Activated naive CD8-positive, alpha-beta T cell treated with anti-CD3 and anti-CD28 coated beads, Interleukin-2, amount 50 U/mL, for 16 hours (primary cell): ENCODE data around the gene DCDC2C.

Experiments
- DNase-seq: peaks from one replicate; pipeline ENCODE4 v3.0.0-alpha.2; 2020; ENCODE audit warnings: low read depth, low spot score

DCDC2C gene

DNA sequence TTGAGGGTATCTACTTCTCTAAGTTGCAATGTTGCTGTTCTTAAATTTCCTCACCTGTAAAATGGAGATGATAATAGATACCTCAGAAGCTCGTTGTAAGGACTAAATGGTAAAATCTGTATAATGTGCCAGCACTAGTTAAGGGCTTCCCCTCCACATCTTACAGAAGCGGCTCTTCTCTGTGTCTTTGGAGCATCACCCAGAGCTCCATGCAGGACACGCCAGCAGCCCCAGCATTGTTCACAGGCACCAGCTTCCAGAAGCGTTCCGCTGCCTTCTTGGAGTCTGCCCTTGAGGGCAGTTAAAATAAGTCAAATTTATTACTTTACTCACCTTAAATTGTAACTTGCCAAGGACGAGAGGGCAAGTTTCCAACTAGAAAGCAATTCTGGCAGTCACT lies 5.8 kb downstream of the DCDC2C start:
- DNase-seq, result no peak

DNA sequence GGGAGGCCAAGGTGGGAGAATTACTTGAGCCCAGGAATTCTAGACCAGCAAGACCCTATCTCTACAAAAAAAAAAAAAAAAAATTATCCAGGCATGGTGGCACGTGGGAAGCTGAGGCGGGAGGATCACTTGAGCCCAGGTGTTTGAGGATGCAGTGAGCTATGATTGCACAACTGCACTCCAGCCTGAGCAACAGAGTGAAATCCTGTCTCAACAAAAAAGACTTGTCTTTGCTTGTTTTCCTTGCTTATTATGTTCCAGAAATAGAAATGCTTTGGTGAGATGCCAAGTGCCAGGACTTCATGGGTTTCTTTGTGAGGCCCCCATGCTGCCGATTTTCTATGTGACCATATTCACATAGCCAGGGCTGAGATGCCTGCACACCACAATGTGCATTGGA lies 9.0 kb downstream of the DCDC2C start:
- DNase-seq, result no peak

DNA sequence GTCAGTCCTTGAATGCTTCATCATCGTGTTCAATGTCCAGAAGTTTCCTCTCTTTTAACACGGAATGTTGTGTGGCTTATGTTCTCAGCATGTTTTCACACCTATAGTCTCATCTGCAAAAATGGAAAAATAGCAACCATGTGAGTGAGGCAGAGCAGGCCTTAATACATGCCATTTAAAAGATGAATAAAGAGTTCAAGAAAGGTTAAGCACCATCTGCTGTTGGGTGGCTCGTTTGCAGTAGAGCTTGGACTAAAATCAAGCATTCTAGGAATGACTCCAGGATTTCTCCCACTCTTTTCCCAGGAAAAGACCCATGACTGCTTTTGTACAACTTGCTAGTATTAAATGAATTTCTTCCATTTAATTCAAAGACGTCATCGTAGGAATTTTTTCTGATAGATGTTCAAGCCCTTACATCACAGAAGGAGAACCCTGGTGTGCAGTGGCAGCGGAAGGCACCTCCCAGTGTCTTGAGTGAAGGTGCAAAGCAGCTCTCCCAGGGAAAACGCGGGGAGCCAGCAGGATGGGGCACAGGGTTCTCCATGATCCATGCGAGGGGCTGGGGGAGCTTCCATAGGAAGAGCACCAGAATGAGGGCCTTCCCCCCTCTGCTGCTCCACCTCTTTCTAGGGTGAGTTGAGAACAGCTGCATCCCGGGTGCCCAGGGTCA lies 9.6 kb downstream of the DCDC2C start:
- no peak for DNase-seq

DNA sequence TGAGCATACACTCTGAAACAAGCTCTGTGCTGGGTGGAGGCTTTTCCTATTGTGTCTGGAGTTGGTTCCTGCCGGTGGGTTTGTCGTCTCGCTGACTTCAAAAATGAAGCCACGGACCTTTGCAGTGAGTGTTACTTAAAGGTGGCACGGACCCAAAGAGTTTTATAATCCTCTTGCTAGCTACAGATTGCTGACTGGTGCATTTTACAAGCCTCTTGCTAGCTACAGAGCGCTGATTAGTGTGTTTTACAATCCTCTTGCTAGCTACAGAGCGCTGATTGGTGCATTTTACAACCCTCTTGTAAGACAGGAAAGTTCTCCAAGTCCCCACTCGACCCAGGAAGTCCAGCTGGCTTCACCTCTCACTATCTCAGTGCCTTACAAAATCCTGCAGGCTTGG lies 15.3 kb downstream of the DCDC2C start:
- DNase-seq, result no peak

DNA sequence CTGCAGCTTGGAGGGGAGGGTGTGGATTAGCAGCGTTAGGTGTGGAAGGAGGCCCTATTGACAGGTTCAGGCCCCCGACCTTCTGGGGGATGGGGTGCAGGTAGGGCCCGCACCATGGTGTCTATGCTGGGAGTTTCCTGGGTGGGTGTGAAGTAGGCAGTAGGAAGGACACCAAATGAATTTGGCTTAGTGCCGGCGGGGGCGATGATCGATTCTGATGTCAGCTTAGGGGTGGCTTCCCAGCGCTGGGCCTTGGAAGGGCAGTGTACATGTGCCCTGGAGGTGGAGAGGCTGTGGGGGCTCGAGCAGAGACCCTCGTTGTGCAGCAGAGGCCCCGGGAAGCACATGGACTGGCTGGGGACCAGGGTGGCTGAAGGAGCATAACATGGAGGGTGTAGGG lies 21.6 kb downstream of the DCDC2C start:
- DNase-seq, result no peak

DNA sequence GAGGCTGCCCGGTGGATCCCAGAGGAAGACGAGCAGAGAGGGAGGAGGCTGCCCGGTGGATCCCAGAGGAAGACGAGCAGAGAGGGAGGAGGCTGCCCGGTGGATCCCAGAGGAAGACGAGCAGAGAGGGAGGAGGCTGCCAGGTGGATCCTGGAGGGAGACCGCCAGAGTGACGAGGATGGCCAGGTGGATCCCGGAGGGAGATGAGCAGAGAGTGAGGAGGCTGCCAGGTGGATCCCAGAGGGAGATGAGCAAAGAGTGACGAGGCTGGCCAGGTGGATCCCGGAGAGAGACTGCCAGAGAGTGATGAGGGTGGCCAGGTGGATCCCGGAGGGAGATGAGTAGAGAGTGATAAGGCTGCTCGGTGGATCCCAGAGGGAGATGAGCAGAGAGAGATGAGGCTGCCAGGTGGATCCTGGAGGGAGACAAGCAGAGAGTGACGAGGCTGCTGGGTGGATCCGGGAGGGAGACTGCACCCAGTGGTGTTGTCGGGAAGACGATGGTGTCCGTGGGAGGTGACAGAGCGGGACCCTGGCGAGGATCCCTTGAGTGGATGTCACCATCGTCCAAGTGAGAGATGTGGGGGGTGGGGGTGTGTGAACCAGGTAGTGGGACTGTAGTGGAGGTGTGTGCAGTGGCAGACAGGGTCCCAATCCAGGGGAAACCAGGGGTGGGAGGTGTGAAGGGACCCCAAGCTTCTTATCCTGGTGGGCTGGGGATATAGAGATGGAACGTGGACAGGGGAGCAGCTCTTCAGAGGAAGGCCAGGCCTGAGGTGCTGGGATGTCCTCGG lies 22.3 kb downstream of the DCDC2C start:
- DNase-seq, result no peak

DNA sequence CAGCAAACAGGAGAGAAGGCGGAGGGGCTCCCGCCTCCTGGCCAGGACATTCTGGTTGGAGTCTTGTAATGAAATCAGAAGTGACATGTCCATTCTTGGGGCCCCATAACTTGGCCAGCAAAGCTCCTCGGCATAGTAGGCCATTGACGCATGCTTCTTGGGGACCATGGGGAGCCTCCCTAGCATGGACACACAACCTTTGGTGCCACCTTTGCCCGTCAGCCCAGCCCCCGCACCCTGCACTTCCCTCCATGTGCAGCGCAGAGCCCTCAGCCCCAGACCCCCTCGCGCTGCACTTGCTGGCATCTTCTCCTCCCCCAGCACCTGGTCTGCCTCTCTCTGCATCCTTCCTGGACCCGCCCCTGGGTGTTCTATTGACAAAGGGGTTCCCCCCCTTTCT lies 23.1 kb downstream of the DCDC2C start:
- DNase-seq, result no peak

DNA sequence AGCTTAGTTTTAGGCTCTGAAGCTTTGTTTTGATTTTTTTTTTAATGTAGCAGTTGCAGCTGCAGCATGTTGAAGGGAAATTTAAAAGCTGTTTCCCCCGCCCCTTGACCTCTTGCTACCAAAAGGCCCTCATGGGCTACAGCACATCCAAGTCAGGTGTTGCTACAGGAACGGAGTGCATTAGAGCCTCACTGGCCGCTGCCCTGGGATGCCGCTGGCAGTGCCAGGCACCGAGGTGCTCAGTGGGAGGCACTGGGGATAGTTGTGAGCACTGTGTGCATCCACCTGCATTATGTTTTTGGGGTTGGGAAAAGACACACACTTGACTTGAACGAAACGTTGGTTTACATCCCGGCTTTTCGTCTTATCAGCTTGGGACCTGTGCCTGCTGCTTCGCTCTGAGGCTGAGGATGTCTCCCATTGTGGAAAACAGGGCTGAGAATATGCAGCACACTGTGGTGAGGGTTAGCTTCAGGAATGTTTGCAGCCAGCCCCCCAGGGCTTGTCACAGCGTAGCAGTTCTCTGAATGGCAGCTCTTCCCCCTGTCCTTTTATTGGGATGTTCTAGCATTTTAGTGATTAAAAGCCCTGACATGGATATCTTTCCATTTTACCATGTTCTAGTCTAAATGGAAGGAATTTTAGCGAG lies 24.1 kb downstream of the DCDC2C start:
- DNase-seq, result no peak

DNA sequence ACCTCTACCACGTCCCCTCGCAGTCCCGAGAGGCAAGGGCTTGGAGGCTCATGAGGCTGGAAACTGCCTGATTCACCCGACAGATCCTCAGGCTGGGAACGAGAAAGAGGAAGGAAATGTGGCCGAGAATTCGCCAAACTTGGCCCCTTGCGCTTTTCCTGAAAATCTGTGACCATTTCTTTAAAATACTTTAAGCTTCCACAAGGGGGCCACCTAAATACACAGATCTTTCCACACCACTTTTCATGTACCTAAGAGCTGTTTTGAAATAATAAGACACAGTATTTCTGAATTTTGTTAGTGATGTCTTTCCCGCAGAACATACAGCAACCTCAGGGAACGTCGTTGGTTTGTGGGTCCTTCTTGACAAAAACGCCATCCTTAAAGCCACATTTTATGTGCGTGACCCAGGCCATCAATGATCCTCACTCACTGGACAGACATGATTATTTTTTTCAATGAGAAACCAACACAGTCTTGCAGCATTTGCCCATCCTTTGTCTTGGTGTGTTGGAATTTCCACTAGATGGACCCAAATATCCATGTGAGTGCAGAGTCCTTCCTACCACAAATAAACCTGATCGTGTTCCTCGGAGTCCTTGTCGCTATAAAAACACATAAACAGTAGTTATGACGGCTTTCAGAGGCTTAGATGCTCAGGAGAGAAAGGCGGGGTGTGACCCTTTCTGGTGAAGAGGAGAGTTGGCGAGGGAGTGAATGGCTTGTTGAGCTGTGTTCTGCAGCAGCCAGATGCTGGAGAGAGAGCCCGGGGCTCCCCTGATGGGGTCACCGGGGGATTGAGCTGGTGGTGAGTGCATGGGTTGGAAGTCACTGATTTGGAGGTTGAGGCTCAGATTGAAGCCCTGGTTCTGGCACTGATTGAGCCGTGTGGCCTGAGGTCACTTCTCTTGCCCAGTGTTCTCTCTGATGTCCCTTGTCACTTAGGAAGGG lies 25.0 kb downstream of the DCDC2C start:
- DNase-seq, result no peak

DNA sequence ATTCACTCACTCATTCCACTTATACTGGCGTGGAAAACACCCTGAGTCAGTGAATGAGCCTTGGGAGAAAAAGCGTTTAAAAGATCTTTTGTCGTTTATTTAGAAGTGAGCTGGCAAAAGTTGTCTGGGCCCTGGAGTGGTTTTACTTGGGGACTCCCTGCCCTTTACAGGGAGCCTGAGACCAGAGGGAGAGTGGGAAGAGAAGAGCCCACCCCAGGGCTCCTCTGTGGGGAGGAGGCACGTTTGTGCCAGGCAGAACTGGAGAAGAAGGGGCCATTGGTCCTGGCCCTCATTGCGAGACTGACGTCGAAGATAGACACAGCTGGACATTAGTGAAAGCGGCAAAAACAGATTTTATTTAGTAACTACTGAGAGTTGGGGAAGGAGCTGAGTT lies 25.7 kb downstream of the DCDC2C start:
- DNase-seq, result no peak

DNA sequence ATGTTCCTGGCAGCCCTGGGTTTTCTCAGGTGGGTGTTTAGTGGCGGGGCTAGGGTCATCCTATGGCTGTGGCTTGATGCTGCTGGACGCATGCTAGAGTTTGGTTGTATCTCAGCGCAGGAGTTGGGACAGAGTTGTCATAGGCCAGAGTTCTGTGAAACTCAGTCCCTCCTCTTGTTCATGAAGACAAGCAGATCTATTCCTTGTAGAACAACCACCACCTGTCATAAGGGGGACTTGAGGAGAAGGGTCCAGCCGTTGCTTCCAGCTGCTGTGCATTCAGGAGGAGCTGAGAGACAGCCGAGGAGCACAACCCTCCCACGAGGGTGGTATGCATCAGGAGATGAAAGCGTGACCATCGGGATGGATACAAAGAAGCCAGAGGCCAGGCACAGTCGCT lies 26.4 kb downstream of the DCDC2C start:
- no peak for DNase-seq

DNA sequence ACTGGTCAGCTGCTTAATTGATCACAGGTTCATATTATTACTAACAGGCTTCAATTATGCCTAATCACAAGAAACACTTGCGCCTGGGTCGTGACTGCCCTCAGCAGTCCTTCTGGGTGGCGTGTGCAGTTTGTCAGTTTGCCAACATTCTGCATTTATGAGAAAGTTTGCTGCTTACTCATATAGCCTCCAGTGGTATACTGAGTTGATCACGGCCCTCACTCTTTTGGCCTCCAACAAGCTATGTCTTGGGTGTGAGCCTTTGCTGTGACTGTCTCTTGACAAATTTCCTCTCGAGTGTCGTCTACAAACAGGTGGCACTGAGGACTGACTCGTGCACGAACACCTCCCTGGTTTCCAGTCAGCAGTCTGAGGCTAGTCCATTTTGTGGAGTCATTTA lies 27.3 kb downstream of the DCDC2C start:
- no peak for DNase-seq

DNA sequence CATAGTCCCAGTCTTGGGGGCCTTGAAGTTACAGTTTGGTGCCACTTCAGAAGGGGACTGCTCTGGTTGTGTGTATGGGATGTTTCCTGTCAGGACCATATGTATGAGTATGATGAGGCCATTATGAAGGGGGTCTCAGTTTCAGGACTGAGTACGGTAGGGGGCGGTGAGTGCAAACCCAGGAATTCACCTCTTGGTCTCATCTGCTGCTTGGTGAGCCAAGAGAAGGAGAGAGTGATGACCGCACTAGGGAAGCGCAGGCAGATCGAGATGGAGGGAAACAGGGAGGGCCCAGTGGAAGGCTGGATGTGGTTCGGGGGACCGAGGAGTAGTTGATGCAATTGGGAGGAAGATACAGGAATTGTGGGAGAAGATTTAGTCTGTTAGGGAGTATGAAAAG lies 28.5 kb downstream of the DCDC2C start:
- DNase-seq, result no peak

DNA sequence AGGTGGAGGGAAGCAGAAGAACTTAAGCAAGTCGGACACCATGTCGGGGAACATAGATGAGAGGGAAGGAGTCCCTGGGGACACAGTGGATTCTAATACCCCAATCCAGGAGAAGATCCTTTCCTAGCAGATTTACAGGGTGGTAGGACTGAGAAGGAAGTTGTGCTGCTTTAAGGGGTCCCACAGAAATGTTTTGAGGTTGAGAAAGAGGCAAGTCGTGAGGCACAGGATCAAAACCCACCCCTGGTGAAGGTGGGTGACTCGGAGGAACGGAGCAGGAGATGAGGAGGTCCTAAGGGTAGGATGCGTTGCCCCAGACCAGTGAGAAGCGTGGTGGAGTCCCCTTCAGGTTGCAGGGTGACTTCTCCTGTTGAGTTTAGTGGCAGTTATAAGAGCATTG lies 32.7 kb downstream of the DCDC2C start:
- DNase-seq, result no peak

DNA sequence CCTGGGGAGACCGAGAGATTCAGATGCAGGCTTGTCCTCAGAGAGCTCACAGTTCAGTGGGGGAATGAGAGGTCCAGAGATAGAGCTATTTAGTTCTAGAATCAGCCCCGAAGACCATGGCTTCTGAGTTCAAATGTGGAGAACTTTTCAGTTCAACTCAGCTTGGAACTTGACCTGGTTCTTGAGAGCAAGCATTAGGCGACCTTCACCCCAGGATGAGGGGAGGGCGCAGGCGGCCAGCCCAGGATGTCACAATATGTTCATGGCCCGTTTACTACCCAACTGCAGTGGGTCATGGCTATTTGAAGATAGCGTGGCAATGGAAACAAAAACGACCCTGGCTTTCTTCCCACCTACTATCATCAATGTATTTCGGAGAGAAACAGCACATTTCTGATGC lies 33.8 kb downstream of the DCDC2C start:
- DNase-seq, result no peak

DNA sequence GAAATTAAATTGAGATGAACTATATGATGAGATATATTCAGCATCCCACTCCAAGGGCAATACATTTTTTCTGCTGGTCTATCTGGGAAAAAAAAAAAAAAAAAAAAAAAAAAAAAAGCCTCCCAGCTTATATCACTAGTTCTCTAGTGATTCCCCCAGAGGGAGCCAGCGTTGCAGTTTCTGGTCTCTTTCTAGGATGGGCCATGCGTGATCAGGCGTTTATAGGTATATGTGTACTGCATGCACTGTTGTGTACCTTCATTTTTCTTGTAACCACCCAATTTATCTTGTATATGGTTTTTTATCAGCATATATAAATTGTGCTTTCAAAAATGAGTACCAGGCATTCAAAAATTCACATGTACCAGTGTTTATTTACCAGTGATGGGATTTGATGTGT lies 35.1 kb downstream of the DCDC2C start:
- DNase-seq, result no peak

DNA sequence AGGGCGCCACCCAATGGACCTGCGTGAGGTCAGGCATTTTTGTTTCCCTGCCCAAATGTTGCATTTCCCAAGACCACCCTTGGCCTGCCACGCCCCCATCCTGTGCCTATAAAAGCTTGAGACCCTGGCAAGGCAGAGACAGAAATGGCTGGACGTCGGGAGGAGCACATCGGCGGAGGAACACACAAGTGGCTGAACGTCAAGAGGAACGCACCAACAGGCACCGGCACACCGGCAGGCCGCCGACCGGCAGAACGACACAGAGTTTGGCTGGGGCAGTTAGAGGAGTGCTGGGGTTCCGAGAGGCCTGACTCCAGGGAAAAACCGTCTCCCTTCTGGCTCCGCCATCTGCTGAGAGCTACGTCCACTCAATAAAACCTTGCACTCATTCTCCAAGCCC lies 35.9 kb downstream of the DCDC2C start:
- no peak for DNase-seq

DNA sequence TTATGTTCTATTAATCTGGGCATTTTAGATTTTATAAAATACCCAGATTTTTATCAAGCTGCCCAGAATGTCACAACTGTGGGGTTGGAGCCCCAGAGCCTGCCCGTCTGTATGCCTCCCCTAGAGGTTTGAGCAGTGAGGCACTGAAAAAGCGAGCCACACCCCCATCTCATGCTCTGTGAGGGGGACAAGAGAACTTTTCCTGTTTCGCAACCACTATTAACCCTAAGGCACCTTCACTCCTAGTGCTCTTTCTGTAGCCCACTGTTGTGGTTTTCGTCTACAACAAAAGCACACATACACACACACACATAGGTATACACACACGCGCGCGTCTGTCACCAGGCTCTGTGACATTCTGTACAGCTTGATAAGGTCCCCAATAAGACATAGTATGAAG lies 38.0 kb downstream of the DCDC2C start:
- DNase-seq, result no peak

DNA sequence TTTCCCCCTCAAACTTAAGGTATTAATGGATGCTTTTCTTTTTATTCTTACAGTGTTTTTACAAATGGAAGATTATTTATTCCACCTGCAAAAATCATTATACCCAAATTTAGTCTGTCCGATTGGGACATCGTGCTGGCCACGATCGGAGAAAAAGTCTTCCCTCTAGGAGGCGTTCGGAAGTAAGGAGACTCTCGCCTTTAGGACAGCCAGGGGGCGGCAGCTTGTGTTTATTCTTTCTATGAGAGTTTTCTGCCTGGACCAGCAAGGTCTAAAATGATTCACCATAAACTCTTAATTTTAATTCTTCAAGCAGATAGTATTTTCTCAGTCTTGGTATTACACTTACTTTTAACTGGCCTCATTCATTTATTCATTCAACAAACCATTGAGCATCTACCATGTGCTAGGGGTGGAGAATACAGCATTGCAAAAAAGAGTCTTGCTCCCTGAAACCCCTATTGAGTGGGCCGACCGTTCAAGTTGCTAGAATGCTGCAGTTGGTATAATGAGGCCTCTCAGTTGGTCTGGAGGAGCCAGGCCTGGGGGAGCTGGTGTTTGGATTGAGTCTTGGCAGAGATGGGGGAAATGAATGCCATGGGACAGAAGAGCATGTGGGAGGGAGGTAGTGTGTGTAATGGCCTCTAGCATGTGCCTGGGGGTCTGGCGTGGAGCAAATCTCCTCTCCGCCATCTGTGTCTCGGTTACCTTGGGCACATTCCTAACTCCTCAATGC lies 38.7 kb downstream of the DCDC2C start:
- no peak for DNase-seq

DNA sequence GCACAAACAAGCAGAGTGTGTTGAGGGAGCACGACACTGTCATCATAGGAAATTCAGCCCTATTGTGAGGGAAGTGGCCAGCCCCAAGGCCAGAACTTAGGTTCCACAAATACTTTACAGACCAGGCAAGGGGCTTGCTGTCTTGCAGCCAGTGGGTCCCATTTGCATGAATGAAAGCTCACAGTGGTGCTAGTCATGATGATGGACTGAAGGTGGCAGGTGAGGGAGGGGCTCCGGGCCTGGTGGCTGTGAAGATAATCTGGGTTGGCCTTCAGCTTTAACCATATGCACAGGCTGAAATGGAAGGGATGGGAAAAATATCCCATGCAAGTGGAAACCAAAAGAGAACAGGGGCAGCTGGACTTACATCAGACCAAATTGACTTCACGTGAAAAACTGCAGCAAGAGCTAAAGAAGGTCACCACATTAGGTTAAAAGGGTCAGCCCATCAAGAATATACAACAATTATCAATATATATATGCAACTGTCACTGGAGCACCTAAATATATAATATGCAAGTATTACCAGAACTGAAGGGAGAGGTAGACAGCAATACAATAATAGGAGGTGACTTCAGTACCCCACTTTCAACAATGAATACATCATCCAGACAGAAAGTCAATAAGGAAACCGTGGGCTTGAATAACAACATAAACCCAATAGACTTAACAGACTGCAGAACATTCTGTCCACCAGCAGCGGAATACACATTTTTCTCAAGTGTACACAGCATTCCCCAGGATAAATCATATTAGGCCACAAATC lies 39.6 kb downstream of the DCDC2C start:
- no peak for DNase-seq
